Kidney tubule cell (primary cell): ENCODE data around the gene FBXW11.

Experiments
- DNase-seq: peaks from one replicate; pipeline ENCODE4 v3.0.0-alpha.2; 2018; ENCODE audit warnings: low spot score

FBXW11 gene

GRCh38 chr5:172006321-172007174 is at the start of gene FBXW11:
FBXW11 (minus strand) TSS chr5:172006638; CDS start chr5:172006502, 136 bp downstream.
- peak; percentile 98 for DNase-seq

- DNase-seq = no peak
Measured at GRCh38 chr5:172055996-172056395, 49.6 kb upstream of the FBXW11 start.

GRCh38 chr5:172055421-172055820 is 49.0 kb upstream of the FBXW11 start:
- no peak for DNase-seq

GRCh38 chr5:172054611-172055153 is 48.2 kb upstream of the FBXW11 start:
- no peak for DNase-seq

- peak; percentile 63 for DNase-seq
Measured at GRCh38 chr5:172052450-172053236, 46.2 kb upstream of the FBXW11 start.

GRCh38 chr5:172051643-172052339 is 45.4 kb upstream of the FBXW11 start:
- peak; percentile 81 for DNase-seq

- no peak for DNase-seq
Measured at GRCh38 chr5:172050080-172050479, 43.6 kb upstream of the FBXW11 start.

- no peak for DNase-seq
Measured at GRCh38 chr5:172049226-172049796, 42.9 kb upstream of the FBXW11 start.

GRCh38 chr5:172048539-172049101 is 42.2 kb upstream of the FBXW11 start:
- DNase-seq = no peak

GRCh38 chr5:172048170-172048422 is 41.7 kb upstream of the FBXW11 start:
- DNase-seq = no peak

GRCh38 chr5:172046593-172046992 is 40.2 kb upstream of the FBXW11 start:
- no peak for DNase-seq

- no peak for DNase-seq
Measured at GRCh38 chr5:172045315-172045632, 38.8 kb upstream of the FBXW11 start.

GRCh38 chr5:172044631-172045314 is 38.3 kb upstream of the FBXW11 start:
- DNase-seq = no peak

- no peak for DNase-seq
Measured at GRCh38 chr5:172043865-172044264, 37.4 kb upstream of the FBXW11 start.

- DNase-seq = no peak
Measured at GRCh38 chr5:172042183-172042582, 35.7 kb upstream of the FBXW11 start.

GRCh38 chr5:172038167-172038566 is 31.7 kb upstream of the FBXW11 start:
- DNase-seq = no peak

- no peak for DNase-seq
Measured at GRCh38 chr5:172035049-172035448, 28.6 kb upstream of the FBXW11 start.

GRCh38 chr5:172031894-172032461 is 25.5 kb upstream of the FBXW11 start:
- DNase-seq = no peak

GRCh38 chr5:172029876-172030275 is 23.4 kb upstream of the FBXW11 start:
- DNase-seq = no peak

- no peak for DNase-seq
Measured at GRCh38 chr5:172028167-172028566, 21.7 kb upstream of the FBXW11 start.
